Activated B cell treated with CpG ODN at 0.5 μM for 24 hours (primary cell): Measurements from ENCODE around the gene IL19. TPM values are rescaled to one million over a fixed set of nuclear protein-coding genes. Genes with fewer than 3 reads are reported as not detected.

ENCODE experiments used
- ATAC-seq: fragments of 200-7000 bp; cut with Tn5 transposase; one replicate; pipeline ENCODE4 v1.10.0; 2021; ENCODE audit warnings: low read depth, mild to moderate bottlenecking, moderate library complexity
- CTCF ChIA-PET: fragments of 350-600 bp; sonication (Branson Sonifier 250); formaldehyde crosslinking; loops from one replicate; lab custom pipeline; 2021; ENCODE audit warnings: antibody characterized with exemption; lab: Charles Lee
- POLR2A ChIA-PET: fragments of 350-600 bp; sonication (Branson Sonifier 250); formaldehyde crosslinking; loops from one replicate; lab custom pipeline; 2021; ENCODE audit warnings: antibody characterized with exemption; lab: Charles Lee
- DNase-seq: peaks from one replicate; pipeline ENCODE4 v3.0.0; 2022
- H3K27ac Mint-ChIP-seq: one replicate; pipeline ENCODE4 v1.8.0; 2020; ENCODE audit warnings: mixed read lengths
- H3K27me3 Mint-ChIP-seq: one replicate; pipeline ENCODE4 v1.8.0; 2021; ENCODE audit warnings: mixed read lengths
- H3K36me3 Mint-ChIP-seq: one replicate; pipeline ENCODE4 v1.8.0; 2021; ENCODE audit warnings: low read depth, mixed read lengths
- H3K4me1 Mint-ChIP-seq: one replicate; pipeline ENCODE4 v1.8.0; 2021; ENCODE audit warnings: mixed read lengths
- H3K4me3 Mint-ChIP-seq: one replicate; pipeline ENCODE4 v1.8.0; 2020; ENCODE audit warnings: mild to moderate bottlenecking, mixed read lengths
- H3K9me3 Mint-ChIP-seq: one replicate; pipeline ENCODE4 v1.8.0; 2020; ENCODE audit warnings: mixed read lengths
- CTCF ChIP-seq: fragments of 200-600 bp; IDR thresholded peaks from one replicate; pipeline ENCODE4 v1.8.0; 2022; ENCODE audit warnings: antibody characterized with exemption, mild to moderate bottlenecking
- intact Hi-C: fragments of 100-400 bp; cut with micrococcal nuclease; formaldehyde crosslinking; loops from one replicate; pipeline ENCODE4 v1.15.1; 2024
- total RNA-seq: library from RNA; stranded (reverse); gene quantifications from 2 replicates; pipeline ENCODE4 v1.2.3, GENCODE V29; 2022

Gene IL19
- total RNA-seq, 1 donor from 2014 or later = not detected

GRCh38 chr1:206839006-206839560 lies 68.5 kb downstream of the IL19 start:
- POLR2A ChIA-PET = interaction anchor here (0.7 kb wide), 1 partner anchor 179 kb away, joined by 7 read pairs; no protein-coding TSS in a partner anchor
- peaks cover 10% of the 10 kb centered on the region for H3K4me1 Mint-ChIP-seq
- CTCF ChIA-PET = no interaction called here
- no peak overlapping the region for H3K4me3 Mint-ChIP-seq
- H3K27ac Mint-ChIP-seq = no peak overlapping the region
- no peak for TF ChIP-seq CTCF
- ATAC-seq (no peak), DNase-seq (no peak)
- intact Hi-C loops = loop anchor here (5.0 kb wide), 1 partner anchor 38 kb away; no protein-coding TSS in a partner anchor
- no peaks in the 10 kb centered on the region for H3K9me3 Mint-ChIP-seq
- no peaks in the 10 kb centered on the region for H3K36me3 Mint-ChIP-seq
- H3K27me3 Mint-ChIP-seq = no peaks in the 10 kb centered on the region

GRCh38 chr1:206839857-206840256 lies 69.3 kb downstream of the IL19 start:
- ATAC-seq (no peak), DNase-seq (no peak)
- Mint-ChIP-seq H3K27ac (no peak overlapping the region), H3K4me1 (peaks cover 3% of the 10 kb centered on the region), H3K27me3 (no peaks in the 10 kb centered on the region), H3K9me3 (no peaks in the 10 kb centered on the region), H3K36me3 (no peaks in the 10 kb centered on the region), H3K4me3 (no peak overlapping the region)
- ChIA-PET POLR2A (no interaction called here), CTCF (no interaction called here)
- intact Hi-C loops = loop anchor here (5.0 kb wide), 1 partner anchor 37 kb away; no protein-coding TSS in a partner anchor
- no peak for TF ChIP-seq CTCF

- ATAC-seq = no peak
- CTCF ChIA-PET = interaction anchor here (0.7 kb wide), 1 partner anchor 13 kb away, joined by 5 read pairs; no protein-coding TSS in a partner anchor
- no peak for DNase-seq
- POLR2A ChIA-PET = no interaction called here
- no peaks in the 10 kb centered on the region for H3K9me3 Mint-ChIP-seq
- no peaks in the 10 kb centered on the region for H3K4me1 Mint-ChIP-seq
- TF ChIP-seq CTCF = no peak
- H3K27me3 Mint-ChIP-seq = no peaks in the 10 kb centered on the region
- H3K27ac Mint-ChIP-seq = no peak overlapping the region
- intact Hi-C loops = no loop called here
- no peaks in the 10 kb centered on the region for H3K36me3 Mint-ChIP-seq
- H3K4me3 Mint-ChIP-seq = no peak overlapping the region
Measured at GRCh38 chr1:206841609-206842323, 71.2 kb downstream of the IL19 start.

GRCh38 chr1:206842854-206843253 lies 72.3 kb downstream of the IL19 start:
- intact Hi-C loops = no loop called here
- Mint-ChIP-seq H3K9me3 (no peaks in the 10 kb centered on the region), H3K36me3 (no peaks in the 10 kb centered on the region), H3K27ac (no peak overlapping the region), H3K4me1 (no peaks in the 10 kb centered on the region), H3K4me3 (no peak overlapping the region), H3K27me3 (no peaks in the 10 kb centered on the region)
- no peak for TF ChIP-seq CTCF
- ChIA-PET CTCF (interaction anchor here (0.7 to 2.1 kb wide), 2 partner anchors 14 to 108 kb away, joined by 5 to 6 read pairs; no protein-coding TSS in a partner anchor), POLR2A (no interaction called here)
- ATAC-seq (no peak), DNase-seq (no peak)

- Mint-ChIP-seq H3K9me3 (no peaks in the 10 kb centered on the region), H3K4me3 (no peak overlapping the region), H3K27me3 (peaks cover 3% of the 10 kb centered on the region), H3K4me1 (no peaks in the 10 kb centered on the region), H3K27ac (no peak overlapping the region), H3K36me3 (no peaks in the 10 kb centered on the region)
- no peak for TF ChIP-seq CTCF
- POLR2A ChIA-PET = no interaction called here
- intact Hi-C loops = no loop called here
- ATAC-seq = no peak
- no peak for DNase-seq
- CTCF ChIA-PET = interaction anchor here (2.1 kb wide), 1 partner anchor 109 kb away, joined by 6 read pairs; no protein-coding TSS in a partner anchor
Measured at GRCh38 chr1:206843626-206844025, 73.1 kb downstream of the IL19 start.
